Peyer's patch (tissue), 4 donors: ENCODE results near the gene IGSF8. TPM values are rescaled to one million over a fixed set of nuclear protein-coding genes. Genes with fewer than 3 reads are reported as not detected.

ENCODE experiments used
- DNase-seq, 3 donors: peaks; one replicate each; pipeline ENCODE4 v3.0.0-alpha.2; 2017 to 2019
- H3K27ac ChIP-seq, 4 donors: fragments of 200-600 bp; sonication (generic); one replicate each; pipeline ENCODE4 v1.5.1; 2016 to 2019
- H3K27me3 ChIP-seq, 2 donors: fragments of 200-600 bp; sonication (generic); one replicate each; pipeline ENCODE4 v1.5.1; 2019
- H3K36me3 ChIP-seq, 3 donors: fragments of 200-600 bp; sonication (generic); one replicate each; pipeline ENCODE4 v1.5.1; 2016 to 2019
- H3K4me1 ChIP-seq, 4 donors: fragments of 200-600 bp; sonication (generic); one replicate each; pipeline ENCODE4 v1.5.1; 2016 to 2019
- H3K4me3 ChIP-seq, 4 donors: fragments of 200-600 bp; sonication (generic); 1 replicate in 3 of 4; 2 replicates in 1 of 4; pipeline ENCODE4 v1.5.1; 2016 to 2019; ENCODE audit warnings: mild to moderate bottlenecking in 1 of 4
- H3K9me3 ChIP-seq, 4 donors: fragments of 200-600 bp; sonication (generic); one replicate each; pipeline ENCODE4 v1.5.1; 2016 to 2019; ENCODE audit warnings: mild to moderate bottlenecking in 1 of 4
- POLR2A ChIP-seq, 2 donors: fragments of 450-650 bp; IDR thresholded peaks; one replicate each; pipeline ENCODE4 v1.5.1; 2017; ENCODE audit warnings: antibody characterized with exemption in 2 of 2, mild to moderate bottlenecking in 2 of 2, moderate library complexity in 2 of 2
- total RNA-seq, 4 donors: library from RNA; depleted of rRNA; stranded (reverse); fragments of >200 nt; gene quantifications; one replicate each; pipeline ENCODE4 v1.1.0, GENCODE V29; 2016
- TF ChIP-seq, protein P1 (sequence below), 6 experiments: fragments of 450-650 bp in 4 of 6; fragments of 200-600 bp in 2 of 6; sonication (generic) in 1 of 6; IDR thresholded peaks; one replicate each; pipeline ENCODE4 v1.5.1; 2017 to 2019; ENCODE audit warnings: antibody characterized with exemption in 6 of 6, mild to moderate bottlenecking in 3 of 6, moderate library complexity in 1 of 6

IGSF8 gene, protein sequence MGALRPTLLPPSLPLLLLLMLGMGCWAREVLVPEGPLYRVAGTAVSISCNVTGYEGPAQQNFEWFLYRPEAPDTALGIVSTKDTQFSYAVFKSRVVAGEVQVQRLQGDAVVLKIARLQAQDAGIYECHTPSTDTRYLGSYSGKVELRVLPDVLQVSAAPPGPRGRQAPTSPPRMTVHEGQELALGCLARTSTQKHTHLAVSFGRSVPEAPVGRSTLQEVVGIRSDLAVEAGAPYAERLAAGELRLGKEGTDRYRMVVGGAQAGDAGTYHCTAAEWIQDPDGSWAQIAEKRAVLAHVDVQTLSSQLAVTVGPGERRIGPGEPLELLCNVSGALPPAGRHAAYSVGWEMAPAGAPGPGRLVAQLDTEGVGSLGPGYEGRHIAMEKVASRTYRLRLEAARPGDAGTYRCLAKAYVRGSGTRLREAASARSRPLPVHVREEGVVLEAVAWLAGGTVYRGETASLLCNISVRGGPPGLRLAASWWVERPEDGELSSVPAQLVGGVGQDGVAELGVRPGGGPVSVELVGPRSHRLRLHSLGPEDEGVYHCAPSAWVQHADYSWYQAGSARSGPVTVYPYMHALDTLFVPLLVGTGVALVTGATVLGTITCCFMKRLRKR
- total RNA-seq: 10 to 100 TPM; 20.6 to 65.3 (median 38.9) TPM

DNA sequence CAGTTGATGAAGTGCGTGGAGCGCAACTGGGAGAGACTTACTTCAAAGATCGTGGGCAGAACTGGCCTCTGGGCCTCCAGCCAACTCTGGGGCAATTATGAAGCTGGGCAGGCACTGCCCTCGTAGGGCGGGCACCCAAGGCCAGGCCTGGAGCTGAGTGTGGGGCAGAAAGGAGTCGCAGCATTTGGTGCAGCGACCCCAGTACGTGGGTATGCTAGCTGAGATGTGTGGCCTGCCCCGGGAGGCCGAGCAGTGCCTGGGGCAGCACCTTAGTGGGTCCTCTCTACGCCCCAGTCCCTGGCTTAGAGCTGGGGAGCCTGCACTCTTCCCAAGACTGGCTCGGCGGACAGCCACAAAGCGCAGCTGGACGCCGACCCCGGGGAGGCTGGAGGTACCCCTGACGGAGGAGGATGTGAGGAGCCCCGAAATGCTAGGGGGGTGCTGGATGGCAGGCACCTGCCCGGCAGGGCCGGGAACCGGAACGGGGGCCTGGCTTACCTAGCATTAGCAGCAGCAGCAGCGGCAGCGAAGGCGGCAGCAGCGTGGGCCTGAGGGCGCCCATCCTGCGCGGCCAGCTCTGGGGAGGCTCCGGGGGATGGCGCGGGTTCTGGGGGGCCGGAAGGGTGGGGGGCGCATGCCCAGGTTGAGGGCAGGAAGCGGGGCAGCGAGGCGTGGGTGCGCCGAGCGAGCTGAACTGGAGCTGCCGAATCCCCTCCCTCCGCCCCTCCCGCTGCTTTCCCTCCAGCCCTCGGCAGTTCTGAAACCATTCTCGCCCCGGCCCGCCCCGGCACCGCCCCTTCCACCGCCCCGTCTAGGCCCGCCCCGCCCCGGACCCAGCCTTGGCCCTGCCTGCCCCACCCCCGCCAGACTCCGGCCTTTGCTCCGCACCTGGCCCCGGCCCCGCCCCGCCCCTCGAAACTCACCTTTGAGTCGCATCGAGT lies at the start of gene IGSF8:
IGSF8 (minus strand) TSS at position 709 of the 941 bp plus-strand sequence; CDS start at position 562, 147 bp downstream.
- Histone ChIP-seq H3K27ac (peak within 1 kb of the TSS; percentile 90 to 98 (median 92)), H3K4me3 (peak within 1 kb of the TSS; percentile 73 to 94 (median 85)), H3K36me3 (peaks cover 0 to 13% (median 0%) of the 10 kb centered on the region in 3 donors), H3K4me1 (peaks cover 5 to 66% (median 22%) of the 10 kb centered on the region in 4 donors), H3K9me3 (no peaks in the 10 kb centered on the region), H3K27me3 (no peaks in the 10 kb centered on the region)
- peak; percentile 43 to 80 for TF ChIP-seq POLR2A (IDR thresholded peaks at IDR 0.05)
- TF ChIP-seq, protein P1, sequence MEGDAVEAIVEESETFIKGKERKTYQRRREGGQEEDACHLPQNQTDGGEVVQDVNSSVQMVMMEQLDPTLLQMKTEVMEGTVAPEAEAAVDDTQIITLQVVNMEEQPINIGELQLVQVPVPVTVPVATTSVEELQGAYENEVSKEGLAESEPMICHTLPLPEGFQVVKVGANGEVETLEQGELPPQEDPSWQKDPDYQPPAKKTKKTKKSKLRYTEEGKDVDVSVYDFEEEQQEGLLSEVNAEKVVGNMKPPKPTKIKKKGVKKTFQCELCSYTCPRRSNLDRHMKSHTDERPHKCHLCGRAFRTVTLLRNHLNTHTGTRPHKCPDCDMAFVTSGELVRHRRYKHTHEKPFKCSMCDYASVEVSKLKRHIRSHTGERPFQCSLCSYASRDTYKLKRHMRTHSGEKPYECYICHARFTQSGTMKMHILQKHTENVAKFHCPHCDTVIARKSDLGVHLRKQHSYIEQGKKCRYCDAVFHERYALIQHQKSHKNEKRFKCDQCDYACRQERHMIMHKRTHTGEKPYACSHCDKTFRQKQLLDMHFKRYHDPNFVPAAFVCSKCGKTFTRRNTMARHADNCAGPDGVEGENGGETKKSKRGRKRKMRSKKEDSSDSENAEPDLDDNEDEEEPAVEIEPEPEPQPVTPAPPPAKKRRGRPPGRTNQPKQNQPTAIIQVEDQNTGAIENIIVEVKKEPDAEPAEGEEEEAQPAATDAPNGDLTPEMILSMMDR (IDR thresholded peaks at IDR 0.05): no peak
- peak; percentile 90 to 97 (median 97) for DNase-seq

DNA sequence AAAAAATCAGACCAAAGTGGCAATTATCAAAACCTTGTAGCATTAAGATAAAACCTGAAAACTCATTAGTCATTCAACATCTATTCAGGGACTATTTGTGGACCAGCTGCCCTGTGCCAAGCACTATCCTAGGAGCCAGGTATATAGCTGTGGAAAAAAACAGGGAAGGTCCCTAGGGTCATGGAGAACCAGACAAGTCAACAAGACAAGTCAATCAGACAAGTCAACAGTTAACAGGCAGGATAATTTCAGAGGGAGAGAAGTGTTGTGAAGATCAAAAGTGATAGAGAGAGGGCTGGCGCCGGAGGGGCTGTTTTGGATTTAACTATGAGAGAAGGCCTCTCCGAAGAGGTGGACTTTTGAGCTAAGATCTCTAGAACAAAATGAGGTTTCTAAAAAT lies 49.7 kb upstream of the IGSF8 start:
- TF ChIP-seq, protein P1 (IDR thresholded peaks at IDR 0.05): no peak
- TF ChIP-seq POLR2A (IDR thresholded peaks at IDR 0.05): no peak
- no peaks in the 10 kb centered on the region for H3K27me3 ChIP-seq
- no peaks in the 10 kb centered on the region for H3K4me1 ChIP-seq
- H3K27ac ChIP-seq: no peak overlapping the region
- no peaks in the 10 kb centered on the region for H3K36me3 ChIP-seq
- H3K4me3 ChIP-seq: no peak overlapping the region
- no peaks in the 10 kb centered on the region for H3K9me3 ChIP-seq
- DNase-seq: peak in 1 of 3 donors; percentile 10

DNA sequence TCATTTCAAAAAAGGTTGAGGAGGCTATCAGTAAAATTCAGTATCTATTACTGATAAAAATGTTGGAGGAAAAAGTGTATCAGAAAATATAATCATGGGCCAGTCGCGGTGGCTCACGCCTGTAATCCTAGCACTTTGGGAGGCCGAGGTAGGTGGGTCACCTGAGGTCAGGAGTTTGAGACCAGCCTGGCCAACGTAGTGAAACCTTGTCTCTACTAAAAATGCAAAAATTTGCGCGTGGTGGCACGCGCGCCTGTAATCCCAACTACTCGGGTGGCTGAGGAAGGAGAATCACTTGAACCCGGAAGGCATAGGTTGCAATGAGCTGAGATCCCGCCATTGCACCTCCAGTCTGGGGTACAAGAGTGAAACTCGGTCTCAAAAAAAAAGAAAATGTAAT lies 47.7 kb upstream of the IGSF8 start:
- Histone ChIP-seq H3K9me3 (no peaks in the 10 kb centered on the region), H3K4me3 (no peak overlapping the region), H3K36me3 (no peaks in the 10 kb centered on the region), H3K27ac (no peak overlapping the region), H3K27me3 (no peaks in the 10 kb centered on the region), H3K4me1 (no peaks in the 10 kb centered on the region)
- TF ChIP-seq, protein P1 (IDR thresholded peaks at IDR 0.05): no peak
- TF ChIP-seq POLR2A (IDR thresholded peaks at IDR 0.05): no peak
- DNase-seq: no peak

DNA sequence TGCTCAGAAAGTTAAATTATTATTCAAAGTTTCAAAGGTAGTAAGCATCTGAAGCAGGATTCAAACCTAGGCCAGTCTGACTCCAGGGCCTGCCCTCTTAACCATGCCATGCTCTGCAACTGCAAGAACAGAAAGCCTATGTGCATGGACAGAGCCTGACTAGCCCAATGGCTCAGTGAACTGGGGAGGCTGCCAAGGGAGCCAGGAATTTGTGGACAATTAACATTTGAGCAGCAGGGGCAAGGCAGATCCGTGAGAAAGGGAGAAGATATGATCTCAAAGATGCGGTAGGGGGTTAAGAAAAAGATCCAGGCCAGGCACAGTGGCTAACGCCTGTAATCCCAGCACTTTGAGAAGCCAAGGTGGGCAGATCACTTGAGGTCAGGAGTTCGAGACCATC lies 46.5 kb upstream of the IGSF8 start:
- no peaks in the 10 kb centered on the region for H3K36me3 ChIP-seq
- peak in 1 of 3 donors; percentile 2 for DNase-seq

DNA sequence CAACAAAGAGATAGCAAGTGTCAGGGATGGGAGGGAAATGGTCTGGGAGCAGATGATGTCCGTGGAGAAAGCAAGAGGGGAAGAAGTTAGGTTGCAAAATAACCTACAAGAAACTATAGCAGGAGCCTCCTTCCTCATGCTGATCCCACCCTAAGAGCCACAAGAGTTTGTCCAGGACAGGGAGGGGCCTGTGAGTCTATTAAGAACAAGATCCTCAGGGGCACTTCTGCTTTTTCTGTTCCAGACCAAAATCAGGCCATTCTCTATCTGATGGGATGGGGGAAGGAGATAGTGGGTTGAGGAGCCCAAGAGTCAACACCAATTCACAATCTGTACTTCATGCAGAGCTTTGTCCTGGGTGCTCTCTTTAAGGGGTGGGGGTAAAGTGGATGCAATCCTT lies 45.3 kb upstream of the IGSF8 start:
- Histone ChIP-seq H3K4me3 (no peak overlapping the region), H3K27ac (no peak overlapping the region), H3K36me3 (no peaks in the 10 kb centered on the region), H3K9me3 (no peaks in the 10 kb centered on the region), H3K4me1 (no peaks in the 10 kb centered on the region), H3K27me3 (no peaks in the 10 kb centered on the region)
- TF ChIP-seq POLR2A (IDR thresholded peaks at IDR 0.05): no peak
- TF ChIP-seq, protein P1 (IDR thresholded peaks at IDR 0.05): no peak
- DNase-seq: no peak

More for the DNA sequence above, 46.5 kb upstream of the IGSF8 start:
- Histone ChIP-seq H3K27me3 (no peaks in the 10 kb centered on the region), H3K9me3 (no peaks in the 10 kb centered on the region), H3K27ac (no peak overlapping the region), H3K4me3 (no peak overlapping the region), H3K4me1 (no peaks in the 10 kb centered on the region)
- no peak for TF ChIP-seq POLR2A (IDR thresholded peaks at IDR 0.05)
- TF ChIP-seq, protein P1 (IDR thresholded peaks at IDR 0.05): no peak
